IPS-18a (cell line): ENCODE data around the gene EYA2.

ENCODE experiments used
- H3K27ac ChIP-seq: one replicate; pipeline ENCODE4 v1.5.1; 2013; ENCODE audit warnings: low read length
- H3K27me3 ChIP-seq: one replicate; pipeline ENCODE4 v1.6.1; 2013; ENCODE audit warnings: mild to moderate bottlenecking, low read length; ENCODE audit not compliant: control insufficient read depth, insufficient read depth
- H3K36me3 ChIP-seq: one replicate; pipeline ENCODE4 v1.6.1; 2013; ENCODE audit warnings: low read depth, low read length; ENCODE audit not compliant: control insufficient read depth
- H3K4me1 ChIP-seq: one replicate; pipeline ENCODE4 v1.6.1; 2013; ENCODE audit warnings: low read depth, low read length; ENCODE audit not compliant: control insufficient read depth
- H3K4me3 ChIP-seq: one replicate; pipeline ENCODE4 v1.5.1; 2013; ENCODE audit warnings: low read length
- H3K9ac ChIP-seq: one replicate; pipeline ENCODE4 v1.6.1; 2013; ENCODE audit warnings: mild to moderate bottlenecking, low read length, moderate library complexity
- H3K9me3 ChIP-seq: one replicate; pipeline ENCODE4 v1.6.1; 2013; ENCODE audit warnings: low read depth, low read length; ENCODE audit not compliant: control insufficient read depth

EYA2 gene

GRCh38 chr20:47117371-47117770 is 222.7 kb downstream of the EYA2 start:
- Histone ChIP-seq H3K4me1 (peaks cover 12% of the 10 kb centered on the region), H3K4me3 (no peak overlapping the region), H3K27me3 (no peaks in the 10 kb centered on the region), H3K9me3 (no peaks in the 10 kb centered on the region), H3K9ac (no peak overlapping the region), H3K27ac (no peak overlapping the region), H3K36me3 (no peaks in the 10 kb centered on the region)

- no peak overlapping the region for H3K4me3 ChIP-seq
- no peaks in the 10 kb centered on the region for H3K27me3 ChIP-seq
- peaks cover 12% of the 10 kb centered on the region for H3K4me1 ChIP-seq
- H3K9ac ChIP-seq = no peak overlapping the region
- no peaks in the 10 kb centered on the region for H3K9me3 ChIP-seq
- H3K27ac ChIP-seq = no peak overlapping the region
- no peaks in the 10 kb centered on the region for H3K36me3 ChIP-seq
These were observed 223.1 kb downstream of the EYA2 start for GRCh38 chr20:47117773-47118172.

GRCh38 chr20:47118206-47118605 is 223.6 kb downstream of the EYA2 start:
- no peaks in the 10 kb centered on the region for H3K9me3 ChIP-seq
- H3K4me3 ChIP-seq = no peak overlapping the region
- no peak overlapping the region for H3K27ac ChIP-seq
- H3K36me3 ChIP-seq = no peaks in the 10 kb centered on the region
- no peak overlapping the region for H3K9ac ChIP-seq
- H3K27me3 ChIP-seq = no peaks in the 10 kb centered on the region
- peaks cover 12% of the 10 kb centered on the region for H3K4me1 ChIP-seq

GRCh38 chr20:47118641-47119040 is 224.0 kb downstream of the EYA2 start:
- no peaks in the 10 kb centered on the region for H3K9me3 ChIP-seq

GRCh38 chr20:47120346-47120936 is 225.8 kb downstream of the EYA2 start:
- H3K9ac ChIP-seq = no peak overlapping the region
- no peaks in the 10 kb centered on the region for H3K27me3 ChIP-seq
- H3K4me3 ChIP-seq = no peak overlapping the region
- no peaks in the 10 kb centered on the region for H3K36me3 ChIP-seq
- no peak overlapping the region for H3K27ac ChIP-seq
- no peaks in the 10 kb centered on the region for H3K9me3 ChIP-seq
- H3K4me1 ChIP-seq = peaks cover 12% of the 10 kb centered on the region

More at GRCh38 chr20:47118641-47119040, 224.0 kb downstream of the EYA2 start:
- Histone ChIP-seq H3K4me3 (no peak overlapping the region), H3K36me3 (no peaks in the 10 kb centered on the region), H3K4me1 (peaks cover 12% of the 10 kb centered on the region), H3K9ac (no peak overlapping the region), H3K27ac (no peak overlapping the region), H3K27me3 (no peaks in the 10 kb centered on the region)

- H3K4me1 ChIP-seq = peaks cover 14% of the 10 kb centered on the region
These were observed 227.9 kb downstream of the EYA2 start for GRCh38 chr20:47122560-47122959.

GRCh38 chr20:47124181-47124717 is 229.6 kb downstream of the EYA2 start:
- Histone ChIP-seq H3K4me3 (no peak overlapping the region), H3K27me3 (no peaks in the 10 kb centered on the region), H3K27ac (no peak overlapping the region), H3K9ac (no peak overlapping the region), H3K4me1 (peaks cover 2% of the 10 kb centered on the region), H3K9me3 (no peaks in the 10 kb centered on the region), H3K36me3 (no peaks in the 10 kb centered on the region)

More at GRCh38 chr20:47122560-47122959, 227.9 kb downstream of the EYA2 start:
- Histone ChIP-seq H3K4me3 (no peak overlapping the region), H3K36me3 (no peaks in the 10 kb centered on the region), H3K9me3 (no peaks in the 10 kb centered on the region), H3K27me3 (no peaks in the 10 kb centered on the region), H3K9ac (no peak overlapping the region), H3K27ac (no peak overlapping the region)

- H3K27ac ChIP-seq = no peak overlapping the region
- H3K27me3 ChIP-seq = no peaks in the 10 kb centered on the region
- H3K4me1 ChIP-seq = peaks cover 2% of the 10 kb centered on the region
- H3K9ac ChIP-seq = no peak overlapping the region
- H3K4me3 ChIP-seq = no peak overlapping the region
- no peaks in the 10 kb centered on the region for H3K9me3 ChIP-seq
- no peaks in the 10 kb centered on the region for H3K36me3 ChIP-seq
These were observed 230.8 kb downstream of the EYA2 start for GRCh38 chr20:47125508-47125757.

GRCh38 chr20:47125758-47126591 is 231.3 kb downstream of the EYA2 start:
- no peak overlapping the region for H3K9ac ChIP-seq
- H3K4me3 ChIP-seq = no peak overlapping the region
- H3K9me3 ChIP-seq = no peaks in the 10 kb centered on the region
- H3K36me3 ChIP-seq = no peaks in the 10 kb centered on the region
- no peak overlapping the region for H3K27ac ChIP-seq
- H3K4me1 ChIP-seq = peaks cover 2% of the 10 kb centered on the region
- H3K27me3 ChIP-seq = no peaks in the 10 kb centered on the region

GRCh38 chr20:47126709-47127108 is 232.1 kb downstream of the EYA2 start:
- Histone ChIP-seq H3K9me3 (no peaks in the 10 kb centered on the region), H3K36me3 (no peaks in the 10 kb centered on the region), H3K4me1 (peaks cover 2% of the 10 kb centered on the region), H3K9ac (no peak overlapping the region), H3K4me3 (no peak overlapping the region), H3K27ac (no peak overlapping the region), H3K27me3 (no peaks in the 10 kb centered on the region)

- Histone ChIP-seq H3K4me1 (peaks cover 2% of the 10 kb centered on the region), H3K27ac (no peak overlapping the region), H3K9me3 (no peaks in the 10 kb centered on the region), H3K36me3 (no peaks in the 10 kb centered on the region), H3K9ac (no peak overlapping the region), H3K4me3 (no peak overlapping the region), H3K27me3 (no peaks in the 10 kb centered on the region)
These were observed 232.9 kb downstream of the EYA2 start for GRCh38 chr20:47127546-47127945.

- peaks cover 2% of the 10 kb centered on the region for H3K4me1 ChIP-seq
- no peaks in the 10 kb centered on the region for H3K36me3 ChIP-seq
- H3K27ac ChIP-seq = no peak overlapping the region
- H3K4me3 ChIP-seq = no peak overlapping the region
- H3K27me3 ChIP-seq = no peaks in the 10 kb centered on the region
- H3K9ac ChIP-seq = no peak overlapping the region
- no peaks in the 10 kb centered on the region for H3K9me3 ChIP-seq
These were observed 233.4 kb downstream of the EYA2 start for GRCh38 chr20:47127999-47128398.
